Hepatocyte (in vitro differentiated cells): ENCODE data around the gene GRID2.

Experiments used
- CTCF ChIP-seq: fragments of 200-600 bp; sonication (generic); IDR thresholded peaks from 2 replicates; pipeline ENCODE4 v1.5.1; 2016; ENCODE audit warnings: antibody characterized with exemption, mild to moderate bottlenecking; ENCODE audit not compliant: poor library complexity
- EZH2 ChIP-seq: fragments of 200-600 bp; sonication (generic); IDR thresholded peaks from 2 replicates; pipeline ENCODE4 v1.6.1; 2016; ENCODE audit warnings: antibody characterized with exemption, mild to moderate bottlenecking, borderline replicate concordance
- EZH2phosphoT487 ChIP-seq: fragments of 200-600 bp; sonication (generic); IDR thresholded peaks from one replicate; pipeline ENCODE4 v1.6.1; 2018; ENCODE audit warnings: antibody characterized with exemption, mild to moderate bottlenecking, low read depth, moderate library complexity; ENCODE audit not compliant: unreplicated experiment, severe bottlenecking

DNA sequence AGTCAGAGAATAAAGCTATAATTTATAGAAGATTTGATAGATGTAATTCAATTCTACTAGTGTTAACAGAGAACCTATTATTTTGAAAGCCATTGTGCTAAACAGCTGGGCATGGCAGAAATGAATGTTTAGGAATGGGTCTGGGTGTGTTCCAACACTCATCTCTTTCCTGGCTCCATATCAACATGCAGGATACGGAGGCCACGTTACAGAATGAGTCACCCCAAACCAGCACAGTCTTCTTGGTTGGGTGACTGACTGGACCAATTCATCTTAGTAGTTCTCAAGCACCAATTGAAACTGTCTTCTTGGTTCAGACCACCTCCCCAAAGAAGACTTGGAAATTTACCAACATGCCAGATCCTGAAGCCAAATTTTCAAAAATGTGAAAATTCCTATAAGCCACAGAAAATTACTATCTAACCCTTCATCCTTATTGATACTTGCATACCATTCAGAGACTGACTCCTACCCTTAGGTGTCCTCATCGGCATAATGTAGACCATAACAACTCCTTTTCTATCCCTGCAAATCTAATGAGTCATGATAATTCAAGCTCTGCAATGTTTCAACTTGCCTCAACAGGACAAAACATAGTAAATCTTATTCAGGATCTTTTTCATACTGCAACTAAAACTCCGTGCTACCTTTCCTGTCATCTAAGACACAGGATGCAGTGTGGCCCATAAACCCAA lies 1472.8 kb downstream of the GRID2 start:
- TF ChIP-seq CTCF (no peak), EZH2phosphoT487 (no peak), EZH2 (no peak)
